CD14-positive monocyte (primary cell): ENCODE data around the gene MAST2. TPM values are rescaled to one million over a fixed set of nuclear protein-coding genes. Genes with fewer than 3 reads are reported as not detected.

Experiments
- DNase-seq, 3 donors: peaks; one replicate each; pipeline ENCODE4 v3.0.0-alpha.2; 2011 to 2022
- H2AFZ ChIP-seq: 2 replicates; pipeline ENCODE4 v1.6.0; 2012; ENCODE audit warnings: mild to moderate bottlenecking, low read depth, low read length, inconsistent platforms; ENCODE audit not compliant: insufficient read depth, poor library complexity, severe bottlenecking
- H3K27ac ChIP-seq, 2 donors: 1 replicate in 1 of 2; 2 replicates in 1 of 2; pipeline ENCODE4 v1.5.1; 2012 to 2013; ENCODE audit warnings: low read length in 2 of 2, control low read depth in 1 of 2, inconsistent platforms in 1 of 2, low read depth in 1 of 2, mild to moderate bottlenecking in 1 of 2
- H3K27me3 ChIP-seq, 2 donors: one replicate each; pipeline versions ENCODE4 v1.6.0 to v1.6.1; 2011 to 2013; ENCODE audit warnings: low read length in 2 of 2; ENCODE audit not compliant: control insufficient read depth in 2 of 2, insufficient read depth in 2 of 2
- H3K36me3 ChIP-seq, 2 donors: replicated peaks in 1 of 2; 1 replicate in 1 of 2; 2 replicates in 1 of 2; pipeline versions ENCODE4 v1.5.1 to v1.6.1; 2012 to 2013; ENCODE audit warnings: low read length in 2 of 2, control low read depth in 1 of 2, inconsistent platforms in 1 of 2, mild to moderate bottlenecking in 1 of 2; ENCODE audit not compliant: insufficient read depth in 2 of 2, control insufficient read depth in 1 of 2
- H3K4me1 ChIP-seq, 2 donors: 1 replicate in 1 of 2; 2 replicates in 1 of 2; pipeline versions ENCODE4 v1.5.1 to v1.6.1; 2012 to 2013; ENCODE audit warnings: low read length in 2 of 2, control low read depth in 1 of 2, inconsistent platforms in 1 of 2, mild to moderate bottlenecking in 1 of 2, moderate library complexity in 1 of 2; ENCODE audit not compliant: insufficient read depth in 2 of 2, control insufficient read depth in 1 of 2
- H3K4me2 ChIP-seq: replicated peaks from 2 replicates; pipeline ENCODE3; 2012; ENCODE audit warnings: low read length, moderate library complexity, mild to moderate bottlenecking; ENCODE audit not compliant: poor library complexity, severe bottlenecking; ENCODE audit errors: extremely low read depth
- H3K4me3 ChIP-seq, 3 experiments: fragments of 200-600 bp in 1 of 3; sonication (generic) in 1 of 3; replicated peaks in 1 of 3; 1 replicate in 2 of 3; 2 replicates in 1 of 3; pipeline ENCODE4 v1.5.1; 2011 to 2013; ENCODE audit warnings: low read length in 3 of 3, mild to moderate bottlenecking in 3 of 3, control low read depth in 2 of 3, low read depth in 2 of 3, inconsistent platforms in 1 of 3, moderate library complexity in 1 of 3
- H3K79me2 ChIP-seq: 2 replicates; pipeline ENCODE4 v1.6.0; 2012; ENCODE audit warnings: mild to moderate bottlenecking, control low read depth, inconsistent platforms, low read length, moderate library complexity; ENCODE audit not compliant: insufficient read depth
- H3K9ac ChIP-seq: 2 replicates; pipeline ENCODE4 v1.6.0; 2017; ENCODE audit warnings: low read length, mild to moderate bottlenecking; ENCODE audit not compliant: insufficient read depth, poor library complexity, severe bottlenecking
- H3K9me3 ChIP-seq, 2 donors: replicated peaks in 1 of 2; 1 replicate in 1 of 2; 2 replicates in 1 of 2; pipeline versions ENCODE4 v1.5.1 to v1.6.1; 2012 to 2013; ENCODE audit warnings: low read length in 2 of 2, control low read depth in 1 of 2; ENCODE audit not compliant: control insufficient read depth in 1 of 2, insufficient read depth in 1 of 2
- H4K20me1 ChIP-seq: 2 replicates; pipeline ENCODE4 v1.6.0; 2012; ENCODE audit warnings: mild to moderate bottlenecking, low read length, control low read depth, moderate library complexity; ENCODE audit not compliant: insufficient read depth
- H3K27ac Mint-ChIP-seq, 7 donors: one replicate each; pipeline ENCODE4 v1.8.0; 2020; ENCODE audit warnings: mild to moderate bottlenecking in 7 of 7, mixed read lengths in 7 of 7, moderate library complexity in 6 of 7, inconsistent platforms in 2 of 7
- H3K27me3 Mint-ChIP-seq, 3 donors: one replicate each; pipeline ENCODE4 v1.8.0; 2021 to 2022; ENCODE audit warnings: low read depth in 3 of 3, mild to moderate bottlenecking in 3 of 3, mixed read lengths in 3 of 3, moderate library complexity in 3 of 3, inconsistent platforms in 1 of 3
- H3K36me3 Mint-ChIP-seq, 2 donors: one replicate each; pipeline ENCODE4 v1.8.0; 2020; ENCODE audit warnings: mixed read lengths in 2 of 2, inconsistent platforms in 1 of 2, mild to moderate bottlenecking in 1 of 2
- H3K4me1 Mint-ChIP-seq: one replicate; pipeline ENCODE4 v1.8.0; 2020; ENCODE audit warnings: mild to moderate bottlenecking, mixed read lengths
- H3K4me3 Mint-ChIP-seq, 2 donors: one replicate each; pipeline ENCODE4 v1.8.0; 2020; ENCODE audit warnings: mild to moderate bottlenecking in 2 of 2, mixed read lengths in 2 of 2, moderate library complexity in 1 of 2
- H3K9me3 Mint-ChIP-seq, 7 donors: one replicate each; pipeline ENCODE4 v1.8.0; 2020 to 2022; ENCODE audit warnings: mixed read lengths in 7 of 7, mild to moderate bottlenecking in 6 of 7, moderate library complexity in 6 of 7, inconsistent platforms in 2 of 7
- WGBS: methylation state at CpG from one replicate; pipeline ENCODE4 v1.1.5; 2013; ENCODE audit warnings: missing lambda C conversion rate; ENCODE audit not compliant: insufficient coverage; 5-methylcytosine and 5-hydroxymethylcytosine counted together
- intact Hi-C, 2 donors: fragments of 100-400 bp; cut with micrococcal nuclease; formaldehyde crosslinking; loops; one replicate each; pipeline versions ENCODE4 v1.15.0 to v1.15.1; 2023
- polyA plus RNA-seq, 3 donors: library from polyadenylated mRNA; depleted of rRNA in 1 of 3; unstranded in 2 of 3; stranded (reverse) in 1 of 3; fragments of 300-500 nt in 2 of 3; fragments of >200 nt in 1 of 3; fragmentation: Illumina TruSeq in 2 of 3; gene quantifications; 1 replicate in 2 of 3; 2 replicates in 1 of 3; pipeline ENCODE4 v1.2.3, GENCODE V29; 2012 to 2021
- TF ChIP-seq, protein P1 (sequence below): fragments of 200-600 bp; IDR thresholded peaks from one replicate; pipeline ENCODE4 v1.8.0; 2022; ENCODE audit warnings: antibody characterized with exemption, mild to moderate bottlenecking

Gene MAST2
- polyA plus RNA-seq, 3 donors, result 1.0 to 7.2 (median 2.5) TPM

DNA sequence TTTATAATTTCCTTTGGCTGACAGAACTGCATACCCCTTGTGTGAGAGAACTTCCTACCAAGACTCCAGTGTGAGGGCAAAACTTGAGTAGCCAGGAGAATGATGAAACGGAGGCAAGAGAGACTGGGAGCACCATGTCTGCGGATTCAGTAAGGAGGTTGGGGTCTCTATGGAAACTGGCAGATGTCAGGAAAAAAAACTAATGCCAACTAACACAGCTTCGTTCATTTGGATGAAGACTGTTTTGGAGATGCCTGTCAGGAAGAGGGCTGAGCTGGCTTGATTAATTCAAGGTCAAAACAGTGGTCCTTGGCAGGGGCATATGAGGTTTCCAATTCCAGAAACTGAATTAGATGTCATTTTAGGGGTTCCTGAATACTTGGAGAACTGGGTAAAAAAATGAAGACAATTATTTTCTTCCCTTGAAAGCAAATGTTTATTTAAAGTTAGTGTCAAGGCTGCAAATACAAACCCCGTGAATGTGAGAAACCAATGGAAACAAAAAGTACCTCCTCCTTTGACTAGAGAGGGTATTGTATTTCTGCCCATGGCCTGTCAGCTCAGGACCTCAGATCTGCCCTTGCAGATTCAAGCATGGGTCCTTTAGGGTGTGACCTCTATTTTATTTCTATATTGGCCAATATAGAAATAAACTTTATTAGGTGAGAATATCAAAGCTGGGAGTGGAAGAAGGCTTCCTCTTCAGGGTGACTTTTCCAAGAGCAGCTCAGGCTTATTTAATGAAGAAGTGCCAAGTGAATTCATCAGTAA, 110.5 kb downstream of the MAST2 start:
- Histone ChIP-seq H3K4me2 (no peak overlapping the region), H3K79me2 (no peaks in the 10 kb centered on the region), H3K9ac (no peak overlapping the region), H3K9me3 (no peaks in the 10 kb centered on the region), H3K4me1 (no peaks in the 10 kb centered on the region), H4K20me1 (no peaks in the 10 kb centered on the region), H3K27ac (no peak overlapping the region), H3K27me3 (no peaks in the 10 kb centered on the region), H3K36me3 (no peaks in the 10 kb centered on the region), H3K4me3 (no peak overlapping the region), H2AFZ (no peak overlapping the region)
- TF ChIP-seq, protein P1, sequence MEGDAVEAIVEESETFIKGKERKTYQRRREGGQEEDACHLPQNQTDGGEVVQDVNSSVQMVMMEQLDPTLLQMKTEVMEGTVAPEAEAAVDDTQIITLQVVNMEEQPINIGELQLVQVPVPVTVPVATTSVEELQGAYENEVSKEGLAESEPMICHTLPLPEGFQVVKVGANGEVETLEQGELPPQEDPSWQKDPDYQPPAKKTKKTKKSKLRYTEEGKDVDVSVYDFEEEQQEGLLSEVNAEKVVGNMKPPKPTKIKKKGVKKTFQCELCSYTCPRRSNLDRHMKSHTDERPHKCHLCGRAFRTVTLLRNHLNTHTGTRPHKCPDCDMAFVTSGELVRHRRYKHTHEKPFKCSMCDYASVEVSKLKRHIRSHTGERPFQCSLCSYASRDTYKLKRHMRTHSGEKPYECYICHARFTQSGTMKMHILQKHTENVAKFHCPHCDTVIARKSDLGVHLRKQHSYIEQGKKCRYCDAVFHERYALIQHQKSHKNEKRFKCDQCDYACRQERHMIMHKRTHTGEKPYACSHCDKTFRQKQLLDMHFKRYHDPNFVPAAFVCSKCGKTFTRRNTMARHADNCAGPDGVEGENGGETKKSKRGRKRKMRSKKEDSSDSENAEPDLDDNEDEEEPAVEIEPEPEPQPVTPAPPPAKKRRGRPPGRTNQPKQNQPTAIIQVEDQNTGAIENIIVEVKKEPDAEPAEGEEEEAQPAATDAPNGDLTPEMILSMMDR, result no peak
- WGBS, result no CpG with 5 or more reads among the region's 4 CpGs
- H3K36me3 Mint-ChIP-seq, result peaks cover 4 to 12% of the 10 kb centered on the region in 2 donors
- H3K4me3 Mint-ChIP-seq, result no peak overlapping the region
- intact Hi-C loops, result no loop called here
- peaks cover 0 to 2% (median 0%) of the 10 kb centered on the region in 7 donors for H3K9me3 Mint-ChIP-seq
- H3K27me3 Mint-ChIP-seq, result no peaks in the 10 kb centered on the region
- no peak for DNase-seq
- no peak overlapping the region for H3K27ac Mint-ChIP-seq
- H3K4me1 Mint-ChIP-seq, result no peaks in the 10 kb centered on the region

DNA sequence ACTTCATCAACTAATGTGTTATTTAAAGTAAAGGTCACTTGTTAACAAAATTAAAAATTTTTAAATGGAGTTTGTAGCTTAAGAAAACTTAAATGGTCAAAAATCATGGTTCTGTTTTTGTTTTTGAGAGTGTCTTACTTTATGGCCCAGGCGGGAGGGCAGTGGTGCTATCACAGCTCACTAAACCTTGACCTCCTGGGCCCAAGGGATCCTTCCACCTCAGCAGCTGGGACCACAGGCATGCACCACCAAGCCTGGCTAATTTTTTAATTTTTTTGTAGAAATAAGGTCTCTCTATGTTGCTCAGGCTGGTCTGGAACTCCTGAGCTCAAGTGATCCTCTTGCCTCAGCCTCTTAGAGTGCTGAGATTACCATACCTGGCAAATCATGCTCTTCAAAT, 111.4 kb downstream of the MAST2 start:
- Mint-ChIP-seq H3K36me3 (peaks cover 4 to 12% of the 10 kb centered on the region in 2 donors), H3K27ac (no peak overlapping the region), H3K9me3 (peaks cover 0 to 2% (median 0%) of the 10 kb centered on the region in 7 donors), H3K27me3 (no peaks in the 10 kb centered on the region), H3K4me3 (no peak overlapping the region), H3K4me1 (no peaks in the 10 kb centered on the region)
- DNase-seq, result no peak
- Histone ChIP-seq H3K79me2 (no peaks in the 10 kb centered on the region), H3K4me2 (no peak overlapping the region), H3K36me3 (no peaks in the 10 kb centered on the region), H3K4me1 (no peaks in the 10 kb centered on the region), H4K20me1 (no peaks in the 10 kb centered on the region), H3K27me3 (no peaks in the 10 kb centered on the region), H2AFZ (no peak overlapping the region), H3K27ac (no peak overlapping the region), H3K4me3 (no peak overlapping the region), H3K9me3 (no peaks in the 10 kb centered on the region), H3K9ac (no peak overlapping the region)
- intact Hi-C loops, result no loop called here
- WGBS, result no CpG with 5 or more reads among the region's 1 CpG
- TF ChIP-seq, protein P1, result no peak
